GM12801 (cell line): ENCODE results near the gene AKNA.

Source experiments
- CTCF ChIP-seq: IDR thresholded peaks from one replicate; pipeline ENCODE4 v1.5.1; 2011; ENCODE audit warnings: control low read depth; ENCODE audit not compliant: insufficient read length; ENCODE audit errors: extremely low read depth

AKNA gene

GRCh38 chr9:114424126-114424525 lies 36.3 kb upstream of the AKNA start:
- TF ChIP-seq CTCF, result no peak

GRCh38 chr9:114423181-114423580 lies 35.4 kb upstream of the AKNA start:
- TF ChIP-seq CTCF, result no peak

GRCh38 chr9:114421147-114421546 lies 33.4 kb upstream of the AKNA start:
- no peak for TF ChIP-seq CTCF

GRCh38 chr9:114419796-114420195 lies 32.0 kb upstream of the AKNA start:
- no peak for TF ChIP-seq CTCF

GRCh38 chr9:114418053-114418452 lies 30.3 kb upstream of the AKNA start:
- TF ChIP-seq CTCF, result no peak

GRCh38 chr9:114417511-114417910 lies 29.7 kb upstream of the AKNA start:
- TF ChIP-seq CTCF, result no peak

GRCh38 chr9:114416906-114417305 lies 29.1 kb upstream of the AKNA start:
- no peak for TF ChIP-seq CTCF

- TF ChIP-seq CTCF, result no peak
Observed at GRCh38 chr9:114416290-114416689, 28.5 kb upstream of the AKNA start.
